Cardiac fibroblast (primary cell): ENCODE data around the gene CNDP2.

ENCODE experiments used
- DNase-seq, 2 donors: peaks; one replicate each; pipeline versions ENCODE4 v3.0.0 to v3.0.0-alpha.2; 2010; ENCODE audit warnings: low read depth in 2 of 2
- H3K4me3 ChIP-seq, 2 donors: replicated peaks in 1 of 2; 1 replicate in 1 of 2; 2 replicates in 1 of 2; pipeline ENCODE4 v1.5.1; 2011; ENCODE audit warnings: low read depth in 2 of 2, low read length in 2 of 2, mild to moderate bottlenecking in 2 of 2, moderate library complexity in 1 of 2
- TF ChIP-seq, protein P1 (sequence below): IDR thresholded peaks from one replicate; pipeline ENCODE4 v1.5.1; 2011; ENCODE audit warnings: low read depth, mild to moderate bottlenecking, low read length, inconsistent platforms

Gene CNDP2

DNA sequence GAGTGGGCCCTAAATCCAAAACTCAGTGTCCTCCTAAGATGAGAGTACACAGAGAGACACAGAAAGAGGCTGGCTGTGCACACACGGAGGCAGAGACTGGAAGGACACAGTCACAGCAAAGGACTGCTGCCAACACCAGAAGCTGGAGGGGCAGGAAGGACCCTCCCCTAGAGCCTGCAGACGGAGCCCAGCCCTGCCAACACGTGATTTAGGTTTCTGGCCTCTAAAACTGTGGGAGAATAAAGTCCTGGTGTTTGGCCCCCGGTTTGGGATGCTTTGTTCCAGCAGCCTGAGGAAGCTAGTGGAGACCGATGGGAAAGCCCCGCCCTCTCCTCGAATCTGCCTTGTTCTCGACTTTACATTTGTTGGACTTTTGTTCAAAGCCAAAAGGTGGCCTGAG is 48.7 kb downstream of the CNDP2 start:
- DNase-seq = no peak
- TF ChIP-seq, protein P1, sequence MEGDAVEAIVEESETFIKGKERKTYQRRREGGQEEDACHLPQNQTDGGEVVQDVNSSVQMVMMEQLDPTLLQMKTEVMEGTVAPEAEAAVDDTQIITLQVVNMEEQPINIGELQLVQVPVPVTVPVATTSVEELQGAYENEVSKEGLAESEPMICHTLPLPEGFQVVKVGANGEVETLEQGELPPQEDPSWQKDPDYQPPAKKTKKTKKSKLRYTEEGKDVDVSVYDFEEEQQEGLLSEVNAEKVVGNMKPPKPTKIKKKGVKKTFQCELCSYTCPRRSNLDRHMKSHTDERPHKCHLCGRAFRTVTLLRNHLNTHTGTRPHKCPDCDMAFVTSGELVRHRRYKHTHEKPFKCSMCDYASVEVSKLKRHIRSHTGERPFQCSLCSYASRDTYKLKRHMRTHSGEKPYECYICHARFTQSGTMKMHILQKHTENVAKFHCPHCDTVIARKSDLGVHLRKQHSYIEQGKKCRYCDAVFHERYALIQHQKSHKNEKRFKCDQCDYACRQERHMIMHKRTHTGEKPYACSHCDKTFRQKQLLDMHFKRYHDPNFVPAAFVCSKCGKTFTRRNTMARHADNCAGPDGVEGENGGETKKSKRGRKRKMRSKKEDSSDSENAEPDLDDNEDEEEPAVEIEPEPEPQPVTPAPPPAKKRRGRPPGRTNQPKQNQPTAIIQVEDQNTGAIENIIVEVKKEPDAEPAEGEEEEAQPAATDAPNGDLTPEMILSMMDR = no peak
- H3K4me3 ChIP-seq = no peak overlapping the region

DNA sequence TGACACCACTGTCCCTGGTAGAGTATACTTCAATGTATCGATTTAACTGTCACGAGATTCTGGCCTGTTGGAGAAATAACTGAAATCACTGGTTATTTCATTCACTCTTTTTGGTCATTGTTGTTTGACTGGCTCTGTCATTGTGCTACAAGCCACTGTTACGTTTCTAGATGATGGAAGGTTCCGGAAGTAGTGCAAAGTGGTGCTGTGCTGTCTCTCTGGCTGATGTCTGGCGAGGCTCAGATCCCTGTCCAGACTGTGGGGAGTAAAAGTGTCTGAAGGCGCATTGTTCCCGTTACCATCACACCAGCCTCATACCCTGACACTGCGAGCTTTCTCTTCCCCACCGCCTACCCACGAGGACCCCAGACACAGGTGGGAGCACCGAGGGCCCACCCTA is 49.8 kb downstream of the CNDP2 start:
- TF ChIP-seq, protein P1 = no peak
- no peak for DNase-seq
- no peak overlapping the region for H3K4me3 ChIP-seq

DNA sequence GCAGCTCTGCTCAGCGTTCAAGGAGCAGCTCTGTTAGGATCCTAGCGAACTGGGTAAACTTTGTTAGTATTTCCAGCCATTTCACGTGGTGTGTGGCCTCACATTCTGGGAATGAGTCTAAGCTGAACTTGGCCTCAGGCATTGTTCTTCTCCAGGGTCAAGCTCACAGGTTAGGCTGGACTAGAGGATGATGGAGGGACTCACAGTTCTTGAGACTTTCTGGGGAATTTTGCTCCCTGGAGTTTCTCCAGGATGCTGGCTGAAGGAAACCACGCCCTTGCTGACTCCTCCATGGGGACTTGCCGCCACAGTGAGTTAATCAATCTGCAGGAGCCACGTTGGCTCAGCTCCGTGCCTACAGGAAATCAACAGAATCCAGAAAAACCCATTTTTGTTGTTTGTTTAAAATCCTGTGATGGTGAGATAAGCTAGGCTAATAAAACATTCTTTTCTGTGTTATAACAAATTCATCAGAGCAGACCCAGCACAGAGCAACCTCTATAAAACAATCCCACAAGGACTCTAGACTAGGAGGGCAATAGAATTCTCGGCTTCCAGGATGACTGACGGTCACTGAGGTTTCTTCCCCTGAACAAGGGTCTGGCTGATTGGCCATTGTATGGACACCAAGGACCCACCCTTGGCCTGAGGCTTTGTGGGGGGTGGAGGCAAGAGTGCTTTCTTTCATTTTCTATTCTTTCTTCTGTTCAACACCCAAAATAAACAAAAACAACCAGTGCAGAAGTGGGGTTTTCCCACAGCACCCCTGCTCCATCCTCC is 50.8 kb downstream of the CNDP2 start:
- TF ChIP-seq, protein P1 = no peak
- DNase-seq = peak; percentile 68 to 69
- no peak overlapping the region for H3K4me3 ChIP-seq

DNA sequence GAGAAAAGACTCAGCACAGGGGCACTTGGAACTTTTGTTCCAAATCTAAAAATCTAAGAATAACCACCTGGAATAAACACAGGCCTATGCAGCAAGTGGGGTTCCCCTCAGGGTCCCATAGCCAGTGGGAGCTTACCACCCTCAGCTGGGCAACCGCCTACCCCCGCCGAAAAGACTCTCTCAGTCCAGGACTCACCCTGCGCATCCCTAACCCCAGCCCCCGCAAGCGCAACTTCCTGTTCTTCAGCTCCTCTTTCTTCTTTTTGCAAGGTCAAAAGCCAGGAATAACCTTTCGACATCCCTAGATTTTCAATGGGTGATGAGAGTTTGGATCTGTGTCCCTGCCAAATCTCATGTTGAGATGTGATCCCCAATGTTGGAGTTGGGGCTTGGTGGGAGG is 51.7 kb downstream of the CNDP2 start:
- no peak overlapping the region for H3K4me3 ChIP-seq
- TF ChIP-seq, protein P1 = no peak
- DNase-seq = no peak

DNA sequence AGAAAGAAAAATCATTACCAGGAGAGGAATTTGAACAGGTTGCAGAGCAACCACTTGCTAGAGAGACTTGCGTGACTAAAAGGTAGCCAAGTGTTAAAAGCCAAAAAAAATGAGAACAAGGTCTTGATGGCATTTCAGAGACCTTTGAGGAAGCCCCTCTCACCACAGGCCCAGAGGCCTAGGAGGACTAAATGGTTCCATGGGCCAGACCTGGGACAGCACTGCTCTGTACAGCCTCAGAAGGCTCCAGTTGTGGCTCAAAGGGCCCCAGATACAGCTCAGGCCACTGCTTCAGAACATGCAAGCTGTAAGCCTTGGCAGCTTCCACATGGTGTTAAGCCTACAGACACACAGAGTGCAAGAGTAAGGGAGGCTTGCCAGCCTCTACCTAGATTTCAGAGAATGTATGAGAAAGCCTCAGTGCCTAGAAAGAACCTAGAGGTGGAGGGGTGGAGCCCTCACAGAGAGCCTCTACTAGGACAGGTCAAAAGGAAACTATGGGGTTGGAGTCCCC is 53.5 kb downstream of the CNDP2 start:
- H3K4me3 ChIP-seq = no peak overlapping the region
- DNase-seq = no peak
- TF ChIP-seq, protein P1 = no peak

DNA sequence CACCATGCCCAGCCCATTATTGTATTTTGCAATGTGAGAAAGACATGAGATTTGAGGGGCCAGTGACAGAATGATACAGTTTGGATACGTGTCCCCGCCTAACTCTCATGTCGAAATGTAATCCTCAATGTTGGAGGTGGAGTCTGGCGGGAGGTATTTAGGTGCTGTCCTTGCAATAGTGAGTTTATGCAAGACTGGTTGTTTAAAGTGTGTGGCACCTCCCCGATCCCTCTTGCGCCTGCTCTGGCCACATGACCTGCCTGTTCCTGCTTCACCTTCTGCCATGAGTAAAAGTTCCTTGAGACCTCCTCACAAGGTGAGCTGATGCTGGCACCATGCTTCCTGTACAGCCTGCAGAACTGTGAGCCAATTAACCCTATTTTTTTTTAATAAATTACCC is 54.7 kb downstream of the CNDP2 start:
- TF ChIP-seq, protein P1 = no peak
- H3K4me3 ChIP-seq = no peak overlapping the region
- no peak for DNase-seq
